ENCODE measurements around the gene VPS13D.
"Not testable (repeated sequence)": the region's sequence is repeated elsewhere in the genome, so short reads cannot be mapped to it uniquely, and the experiment has no call there.

Gene VPS13D

GRCh38 chr1:12200208-12200607 lies 29.6 kb upstream of the VPS13D start:
- DNase-seq (ENCODE audit: extremely low read depth in 1 of 2, low read depth in 1 of 2), result no peak

GRCh38 chr1:12201352-12202189 lies 28.3 kb upstream of the VPS13D start:
- DNase-seq (ENCODE audit: extremely low read depth in 1 of 2, low read depth in 1 of 2), result no peak

- DNase-seq (ENCODE audit: extremely low read depth in 1 of 2, low read depth in 1 of 2), result no peak
Measured at GRCh38 chr1:12202190-12202497, 27.7 kb upstream of the VPS13D start.

DNA sequence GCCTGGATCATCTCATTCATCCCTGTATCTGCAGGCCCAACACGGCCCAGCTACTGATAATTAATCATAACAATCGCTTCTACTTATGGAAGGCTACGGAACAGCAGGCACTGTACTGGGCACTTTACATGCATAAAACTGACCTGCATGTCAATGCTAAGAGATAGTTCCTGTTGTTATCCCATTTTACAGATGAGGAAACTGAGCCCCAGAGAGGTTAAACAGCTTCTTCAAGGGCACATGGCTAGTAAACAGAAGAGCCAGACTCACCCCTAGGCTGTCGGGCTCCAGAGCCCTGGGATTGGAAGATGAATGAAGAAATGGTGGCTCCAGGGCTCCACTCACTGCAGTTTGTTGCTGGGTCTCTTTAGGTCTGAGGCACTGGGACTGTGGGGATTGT lies 27.3 kb upstream of the VPS13D start:
- no peak for DNase-seq (ENCODE audit: extremely low read depth in 1 of 2, low read depth in 1 of 2)

GRCh38 chr1:12203216-12204007 lies 26.4 kb upstream of the VPS13D start:
- no peak for DNase-seq (ENCODE audit: extremely low read depth in 1 of 2, low read depth in 1 of 2)

GRCh38 chr1:12204140-12204539 lies 25.7 kb upstream of the VPS13D start:
- DNase-seq (ENCODE audit: extremely low read depth in 1 of 2, low read depth in 1 of 2), result peak in 1 of 2 donors; percentile 38

DNA sequence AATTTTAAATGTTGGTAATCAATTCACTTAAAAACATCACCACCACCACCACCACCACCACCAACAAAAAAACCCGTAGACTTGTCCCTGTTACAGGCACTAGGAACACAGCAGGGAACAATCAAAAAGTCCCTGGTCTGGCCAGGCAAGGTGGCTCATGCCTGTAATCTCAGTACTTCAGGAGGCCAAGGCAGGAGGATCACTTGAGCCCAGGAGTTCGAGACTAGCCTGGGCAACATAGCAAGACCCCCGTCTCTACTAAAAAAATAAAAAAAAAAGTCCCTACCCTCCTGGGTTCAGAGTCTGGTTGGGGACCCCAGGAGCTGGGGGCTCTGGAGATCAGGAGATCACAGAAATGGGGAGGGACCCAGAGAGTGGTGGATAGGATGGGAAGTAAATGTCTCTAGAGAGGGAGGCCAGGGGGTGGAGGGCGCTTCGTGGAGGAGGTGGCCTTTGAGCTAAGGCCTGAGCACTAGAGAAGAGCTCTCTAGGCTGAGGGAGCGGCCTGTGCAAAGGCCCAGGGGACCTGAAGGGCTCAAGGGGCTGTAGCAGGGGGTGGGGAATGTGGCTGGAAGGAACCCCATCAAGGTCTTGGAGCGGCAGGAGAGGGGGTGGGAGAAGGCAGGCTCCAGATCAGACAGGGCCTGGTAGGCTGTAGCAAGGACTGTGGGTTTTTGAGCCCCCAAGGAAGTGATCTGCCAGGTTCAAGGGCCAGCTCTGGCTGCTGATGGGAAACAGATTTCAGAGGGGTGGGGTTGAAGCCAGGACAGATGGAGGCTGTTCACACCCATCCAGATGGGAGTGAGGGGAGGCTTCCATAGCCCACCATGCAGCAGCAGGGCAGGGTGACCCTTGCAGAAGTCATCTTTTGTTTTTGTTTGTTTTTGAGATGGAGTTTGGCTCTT lies 24.8 kb upstream of the VPS13D start:
- DNase-seq (ENCODE audit: extremely low read depth in 1 of 2, low read depth in 1 of 2), result no peak

GRCh38 chr1:12206238-12206637 lies 23.6 kb upstream of the VPS13D start:
- no peak for DNase-seq (ENCODE audit: extremely low read depth in 1 of 2, low read depth in 1 of 2)

DNA sequence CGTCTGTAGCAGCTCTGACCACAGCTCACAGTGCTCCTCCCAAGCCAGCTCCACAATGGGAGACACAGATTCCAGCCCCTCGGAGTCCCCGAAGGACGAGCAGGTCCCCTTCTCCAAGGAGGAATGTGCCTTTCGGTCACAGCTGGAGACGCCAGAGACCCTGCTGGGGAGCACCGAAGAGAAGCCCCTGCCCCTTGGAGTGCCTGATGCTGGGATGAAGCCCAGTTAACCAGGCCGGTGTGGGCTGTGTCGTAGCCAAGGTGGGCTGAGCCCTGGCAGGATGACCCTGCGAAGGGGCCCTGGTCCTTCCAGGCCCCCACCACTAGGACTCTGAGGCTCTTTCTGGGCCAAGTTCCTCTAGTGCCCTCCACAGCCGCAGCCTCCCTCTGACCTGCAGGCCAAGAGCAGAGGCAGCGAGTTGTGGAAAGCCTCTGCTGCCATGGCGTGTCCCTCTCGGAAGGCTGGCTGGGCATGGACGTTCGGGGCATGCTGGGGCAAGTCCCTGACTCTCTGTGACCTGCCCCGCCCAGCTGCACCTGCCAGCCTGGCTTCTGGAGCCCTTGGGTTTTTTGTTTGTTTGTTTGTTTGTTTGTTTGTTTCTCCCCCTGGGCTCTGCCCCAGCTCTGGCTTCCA lies 22.9 kb upstream of the VPS13D start:
- DNase-seq (ENCODE audit: extremely low read depth in 1 of 2, low read depth in 1 of 2), result no peak

DNA sequence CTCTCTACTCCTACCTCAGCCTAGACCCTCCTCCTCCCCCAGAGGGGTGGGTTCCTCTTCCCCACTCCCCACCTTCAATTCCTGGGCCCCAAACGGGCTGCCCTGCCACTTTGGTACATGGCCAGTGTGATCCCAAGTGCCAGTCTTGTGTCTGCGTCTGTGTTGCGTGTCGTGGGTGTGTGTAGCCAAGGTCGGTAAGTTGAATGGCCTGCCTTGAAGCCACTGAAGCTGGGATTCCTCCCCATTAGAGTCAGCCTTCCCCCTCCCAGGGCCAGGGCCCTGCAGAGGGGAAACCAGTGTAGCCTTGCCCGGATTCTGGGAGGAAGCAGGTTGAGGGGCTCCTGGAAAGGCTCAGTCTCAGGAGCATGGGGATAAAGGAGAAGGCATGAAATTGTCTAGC lies 21.6 kb upstream of the VPS13D start:
- no peak for DNase-seq (ENCODE audit: extremely low read depth in 1 of 2, low read depth in 1 of 2)

DNA sequence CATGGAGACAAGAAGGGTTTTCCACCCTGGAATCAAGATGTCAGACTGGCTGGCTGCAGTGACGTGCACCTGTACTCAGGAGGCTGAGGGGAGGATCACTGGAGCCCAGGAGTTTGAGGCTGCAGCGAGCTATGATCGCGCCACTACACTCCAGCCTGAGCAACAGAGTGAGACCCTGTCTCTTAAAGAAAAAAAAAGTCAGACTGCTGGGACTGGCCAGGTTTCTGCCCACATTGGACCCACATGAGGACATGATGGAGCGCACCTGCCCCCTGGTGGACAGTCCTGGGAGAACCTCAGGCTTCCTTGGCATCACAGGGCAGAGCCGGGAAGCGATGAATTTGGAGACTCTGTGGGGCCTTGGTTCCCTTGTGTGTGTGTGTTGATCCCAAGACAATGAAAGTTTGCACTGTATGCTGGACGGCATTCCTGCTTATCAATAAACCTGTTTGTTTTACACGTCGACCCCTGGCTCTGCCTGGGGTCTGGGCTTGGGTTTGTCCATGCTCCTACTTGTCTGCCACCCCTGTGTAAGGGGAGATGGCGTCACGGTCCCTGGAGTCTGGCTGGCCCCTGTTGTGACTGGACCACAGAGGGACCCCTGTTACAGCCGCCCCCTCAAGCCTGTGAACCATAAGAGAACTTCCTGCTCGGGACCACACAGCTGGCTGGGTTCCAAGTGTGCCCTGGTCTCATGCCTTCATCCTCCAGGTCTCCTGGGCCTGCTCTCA lies 20.9 kb upstream of the VPS13D start:
- peak; percentile 75 to 81 for DNase-seq (ENCODE audit: extremely low read depth in 1 of 2, low read depth in 1 of 2)

- DNase-seq (ENCODE audit: extremely low read depth in 1 of 2, low read depth in 1 of 2), result no peak
Measured at GRCh38 chr1:12209495-12209832, 20.4 kb upstream of the VPS13D start.

GRCh38 chr1:12215118-12215961 lies 14.5 kb upstream of the VPS13D start:
- no peak for DNase-seq (ENCODE audit: extremely low read depth in 1 of 2, low read depth in 1 of 2)

GRCh38 chr1:12219800-12220199 lies 10.0 kb upstream of the VPS13D start:
- DNase-seq (ENCODE audit: extremely low read depth in 1 of 2, low read depth in 1 of 2), result no peak

- DNase-seq (ENCODE audit: extremely low read depth in 1 of 2, low read depth in 1 of 2), result no peak
Measured at GRCh38 chr1:12220890-12221289, 8.9 kb upstream of the VPS13D start.

DNA sequence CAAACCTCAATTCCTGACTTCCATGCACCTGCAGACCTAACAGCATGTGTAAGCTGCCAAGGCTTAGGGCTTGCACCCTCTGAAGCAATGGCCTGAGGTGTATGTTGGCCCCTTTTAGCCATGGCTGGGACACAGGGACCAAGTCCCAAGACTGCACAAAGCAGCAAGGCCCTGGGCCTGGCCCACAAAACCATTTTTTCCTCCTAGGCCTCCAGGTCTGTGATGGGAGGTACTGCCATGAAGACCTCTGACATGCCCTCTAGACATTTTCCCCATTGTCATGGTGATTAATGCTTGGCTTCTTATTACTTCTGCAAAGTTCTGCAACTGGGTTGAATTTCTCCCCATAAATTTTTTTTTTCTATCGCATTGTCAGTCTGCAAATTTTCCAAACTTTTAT lies 7.1 kb upstream of the VPS13D start:
- DNase-seq (ENCODE audit: extremely low read depth in 1 of 2, low read depth in 1 of 2), result not testable (repeated sequence)

GRCh38 chr1:12224092-12224491 lies 5.7 kb upstream of the VPS13D start:
- DNase-seq (ENCODE audit: extremely low read depth in 1 of 2, low read depth in 1 of 2), result not testable (repeated sequence)

DNA sequence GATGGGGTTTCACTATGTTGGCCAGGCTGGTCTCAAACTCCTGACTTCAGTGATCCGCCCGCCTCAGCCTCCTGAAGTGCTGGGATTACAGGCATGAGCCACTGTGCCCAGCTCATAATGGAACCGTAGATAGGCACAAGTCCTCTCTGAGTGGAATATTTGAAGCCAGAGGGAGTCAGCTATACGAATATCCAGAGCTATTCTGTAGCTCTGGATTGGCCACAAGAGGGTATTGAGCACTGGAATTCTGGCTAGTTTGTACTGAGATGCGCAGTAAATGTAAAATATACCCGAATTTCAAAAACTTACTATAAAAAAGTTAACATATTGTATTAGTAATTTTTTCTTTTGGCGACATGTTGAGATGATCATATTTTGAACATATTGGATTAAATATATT lies 851 bp upstream of the VPS13D start:
- DNase-seq (ENCODE audit: extremely low read depth in 1 of 2, low read depth in 1 of 2), result no peak

GRCh38 chr1:12229386-12229834 lies 420 bp upstream of the VPS13D start:
- no peak for DNase-seq (ENCODE audit: extremely low read depth in 1 of 2, low read depth in 1 of 2)

Data from activated CD8-positive, alpha-beta memory T cell treated with anti-CD3 and anti-CD28 coated beads for 1 hour (primary cell).